ENCODE measurements around the gene DGCR6L.
"Not testable (repeated sequence)": the region's sequence is repeated elsewhere in the genome, so short reads cannot be mapped to it uniquely, and the experiment has no call there.

Gene DGCR6L

DNA sequence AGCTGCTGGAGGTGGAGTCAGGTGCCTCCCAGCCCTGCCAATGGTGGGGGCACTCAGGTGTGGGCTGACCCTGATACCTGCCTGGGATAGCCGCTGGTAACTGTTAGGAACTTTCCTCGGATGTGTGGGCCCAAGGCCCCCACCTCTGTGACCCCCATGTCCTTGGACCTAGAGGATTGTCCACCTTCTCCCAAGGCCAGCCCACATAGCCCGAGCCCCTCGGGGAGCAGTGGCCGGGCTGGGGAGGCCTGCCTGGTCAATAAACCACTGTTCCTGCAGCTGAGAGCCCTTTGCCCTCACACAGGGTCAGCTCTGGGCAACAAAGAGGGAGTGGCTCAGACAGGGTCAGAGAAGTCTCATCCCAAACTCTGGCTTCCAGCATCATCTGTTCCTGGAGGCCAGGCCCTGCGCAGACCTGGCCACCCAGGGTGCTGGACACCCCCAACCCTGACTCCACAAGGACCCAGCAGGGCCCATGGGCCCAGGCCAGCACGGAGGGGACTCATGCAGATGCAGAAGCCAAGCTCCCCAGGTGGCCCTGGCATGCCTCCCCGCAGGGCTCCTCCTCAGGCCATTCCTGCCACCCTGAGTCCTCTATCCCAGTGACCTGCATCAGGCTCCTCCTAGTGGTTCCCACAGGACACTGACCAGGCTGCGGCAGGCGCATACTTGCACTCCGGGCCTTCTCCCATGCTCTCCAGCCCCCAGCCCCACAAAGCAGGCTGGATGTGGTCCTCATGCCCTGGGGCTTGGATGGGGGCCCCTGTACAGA is 6.4 kb downstream of the DGCR6L start:
- H3K4me3 ChIP-seq (ENCODE audit: low read depth, low read length); DNase-seq (ENCODE audit: low read depth); in situ Hi-C loops (cut with HindIII; ENCODE audit: low sequenced_read_pairs): not testable (repeated sequence)

DNA sequence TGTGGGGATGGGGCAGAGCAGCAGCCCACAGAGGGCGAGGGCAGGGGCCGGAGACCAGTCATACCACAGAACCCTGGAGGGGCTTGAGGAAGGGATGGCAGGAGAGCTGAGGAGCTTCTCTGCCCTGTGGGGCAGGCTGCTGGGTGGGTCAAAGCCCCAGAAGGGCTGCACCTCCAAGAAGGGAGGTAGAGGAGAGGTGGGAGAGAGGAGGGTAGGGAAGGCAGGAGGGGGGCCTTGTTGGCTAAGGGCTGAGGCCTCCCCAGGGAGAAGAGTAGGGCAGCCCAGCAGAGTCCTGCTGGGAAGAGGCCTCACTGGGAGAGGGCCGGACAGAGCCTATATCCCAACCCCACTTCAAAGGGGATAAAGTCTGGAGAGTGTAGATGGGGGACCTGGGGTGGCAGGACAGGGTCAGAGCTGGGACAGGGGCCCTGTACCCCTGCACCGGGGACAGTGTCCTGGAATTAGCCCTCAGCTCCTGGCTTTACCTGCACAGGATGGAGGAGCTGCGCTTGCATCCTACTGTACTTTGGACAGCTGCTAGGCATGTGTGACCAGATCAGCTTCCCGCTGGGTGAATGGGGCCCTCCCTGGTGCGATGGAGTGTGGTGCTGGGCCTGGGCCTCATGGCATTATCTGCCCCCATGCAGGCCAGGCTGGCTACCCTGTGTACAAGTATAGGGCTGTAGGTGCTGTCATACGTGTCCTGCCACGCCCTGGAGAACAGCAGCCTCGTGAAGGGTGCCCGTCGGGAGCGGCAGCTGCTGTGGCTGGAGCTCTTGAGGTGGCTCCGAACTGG is 7.3 kb downstream of the DGCR6L start:
- in situ Hi-C loops (cut with HindIII; ENCODE audit: low sequenced_read_pairs) = no loop called here
- DNase-seq (ENCODE audit: low read depth) = no peak
- no peak overlapping the region for H3K4me3 ChIP-seq (ENCODE audit: low read depth, low read length)
- TF ChIP-seq, protein P1, sequence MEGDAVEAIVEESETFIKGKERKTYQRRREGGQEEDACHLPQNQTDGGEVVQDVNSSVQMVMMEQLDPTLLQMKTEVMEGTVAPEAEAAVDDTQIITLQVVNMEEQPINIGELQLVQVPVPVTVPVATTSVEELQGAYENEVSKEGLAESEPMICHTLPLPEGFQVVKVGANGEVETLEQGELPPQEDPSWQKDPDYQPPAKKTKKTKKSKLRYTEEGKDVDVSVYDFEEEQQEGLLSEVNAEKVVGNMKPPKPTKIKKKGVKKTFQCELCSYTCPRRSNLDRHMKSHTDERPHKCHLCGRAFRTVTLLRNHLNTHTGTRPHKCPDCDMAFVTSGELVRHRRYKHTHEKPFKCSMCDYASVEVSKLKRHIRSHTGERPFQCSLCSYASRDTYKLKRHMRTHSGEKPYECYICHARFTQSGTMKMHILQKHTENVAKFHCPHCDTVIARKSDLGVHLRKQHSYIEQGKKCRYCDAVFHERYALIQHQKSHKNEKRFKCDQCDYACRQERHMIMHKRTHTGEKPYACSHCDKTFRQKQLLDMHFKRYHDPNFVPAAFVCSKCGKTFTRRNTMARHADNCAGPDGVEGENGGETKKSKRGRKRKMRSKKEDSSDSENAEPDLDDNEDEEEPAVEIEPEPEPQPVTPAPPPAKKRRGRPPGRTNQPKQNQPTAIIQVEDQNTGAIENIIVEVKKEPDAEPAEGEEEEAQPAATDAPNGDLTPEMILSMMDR (IDR thresholded peaks at IDR 0.05; ENCODE audit: low read depth, low read length, missing control alignments) = no peak

More for the DNA sequence above, 6.4 kb downstream of the DGCR6L start:
- TF ChIP-seq, protein P1 (IDR thresholded peaks at IDR 0.05; ENCODE audit: low read depth, low read length, missing control alignments) = peak; percentile 8

DNA sequence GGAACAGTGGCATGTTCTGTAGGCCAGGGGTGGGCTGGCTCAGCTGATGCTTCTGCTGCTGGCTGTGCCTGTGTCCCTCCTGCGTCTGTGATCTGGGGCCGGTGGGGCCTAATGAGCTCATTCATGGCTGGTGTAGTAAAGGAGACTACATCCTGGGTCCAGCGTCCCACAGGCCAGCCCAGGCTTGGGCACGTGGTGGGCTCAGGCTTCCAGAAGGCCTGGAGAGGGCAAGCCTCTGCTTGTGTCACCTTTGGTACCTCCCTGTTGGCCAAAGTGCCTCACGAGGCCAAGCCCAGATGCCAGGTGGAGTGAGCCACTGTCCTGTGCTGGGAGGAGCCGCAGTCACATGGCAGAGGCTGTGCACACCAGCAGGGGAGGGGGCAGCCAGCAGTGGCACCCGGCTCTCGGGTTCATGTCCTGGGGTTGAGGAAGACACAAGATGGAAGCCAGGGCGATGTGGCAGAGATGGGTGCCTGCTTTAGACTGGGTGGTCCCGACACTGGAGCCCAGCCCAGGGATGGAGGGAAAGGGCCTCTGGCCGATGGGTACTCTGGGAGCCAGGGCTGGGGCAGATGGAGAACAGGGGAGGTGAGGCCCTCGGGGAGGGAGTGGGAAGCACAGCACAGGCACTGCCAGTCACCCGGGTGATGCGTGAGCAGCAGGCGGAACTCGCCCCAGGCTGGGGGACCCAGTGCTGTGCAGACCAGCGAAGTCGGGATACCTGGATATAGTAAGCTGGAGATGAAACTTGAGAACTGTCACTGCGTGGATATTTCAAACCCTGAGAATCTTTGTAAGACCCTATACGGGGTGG is 8.4 kb downstream of the DGCR6L start:
- H3K4me3 ChIP-seq (ENCODE audit: low read depth, low read length); DNase-seq (ENCODE audit: low read depth); in situ Hi-C loops (cut with HindIII; ENCODE audit: low sequenced_read_pairs): not testable (repeated sequence)

DNA sequence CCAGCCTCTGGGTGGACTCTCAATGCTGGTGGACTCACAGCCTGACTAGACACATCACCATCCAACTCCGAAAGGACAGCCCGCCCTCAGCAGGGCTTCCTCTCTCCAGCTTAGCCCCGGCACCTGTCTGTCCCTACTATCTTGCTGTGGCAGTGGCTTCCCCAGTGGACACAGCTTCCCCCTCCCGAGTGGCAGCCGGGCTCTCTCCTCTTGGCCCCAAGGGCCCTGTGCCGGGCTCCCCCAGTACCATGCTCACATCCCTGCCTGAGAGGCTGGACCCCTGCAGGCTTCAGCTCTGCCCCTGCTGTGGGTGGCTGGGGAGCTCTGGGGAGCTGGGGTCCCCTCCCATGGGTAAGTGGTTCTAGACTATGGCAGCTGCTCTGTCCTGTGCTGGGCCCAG is 9.1 kb downstream of the DGCR6L start:
- in situ Hi-C loops (cut with HindIII; ENCODE audit: low sequenced_read_pairs); H3K4me3 ChIP-seq (ENCODE audit: low read depth, low read length); DNase-seq (ENCODE audit: low read depth): not testable (repeated sequence)

DNA sequence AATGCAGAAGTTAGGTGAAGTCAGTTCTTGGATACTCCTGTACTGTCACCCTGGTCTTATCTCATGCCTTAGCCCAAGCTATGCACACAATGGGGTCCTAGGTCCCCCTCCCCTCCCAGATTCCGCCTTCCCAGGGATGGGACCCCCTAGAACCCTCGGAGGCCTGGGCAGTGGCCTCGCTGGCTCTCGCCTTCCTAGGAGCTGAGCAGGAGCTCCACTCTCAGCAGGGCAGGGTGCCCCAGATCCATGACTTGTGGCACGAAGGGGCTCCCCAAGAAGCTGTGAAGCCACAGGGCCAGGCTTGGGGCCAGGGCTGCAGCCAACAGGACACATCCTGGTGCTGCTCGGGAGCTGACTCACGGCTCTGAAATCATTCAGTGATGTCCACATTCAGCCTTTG is 9.7 kb downstream of the DGCR6L start:
- H3K4me3 ChIP-seq (ENCODE audit: low read depth, low read length); DNase-seq (ENCODE audit: low read depth); in situ Hi-C loops (cut with HindIII; ENCODE audit: low sequenced_read_pairs): not testable (repeated sequence)

DNA sequence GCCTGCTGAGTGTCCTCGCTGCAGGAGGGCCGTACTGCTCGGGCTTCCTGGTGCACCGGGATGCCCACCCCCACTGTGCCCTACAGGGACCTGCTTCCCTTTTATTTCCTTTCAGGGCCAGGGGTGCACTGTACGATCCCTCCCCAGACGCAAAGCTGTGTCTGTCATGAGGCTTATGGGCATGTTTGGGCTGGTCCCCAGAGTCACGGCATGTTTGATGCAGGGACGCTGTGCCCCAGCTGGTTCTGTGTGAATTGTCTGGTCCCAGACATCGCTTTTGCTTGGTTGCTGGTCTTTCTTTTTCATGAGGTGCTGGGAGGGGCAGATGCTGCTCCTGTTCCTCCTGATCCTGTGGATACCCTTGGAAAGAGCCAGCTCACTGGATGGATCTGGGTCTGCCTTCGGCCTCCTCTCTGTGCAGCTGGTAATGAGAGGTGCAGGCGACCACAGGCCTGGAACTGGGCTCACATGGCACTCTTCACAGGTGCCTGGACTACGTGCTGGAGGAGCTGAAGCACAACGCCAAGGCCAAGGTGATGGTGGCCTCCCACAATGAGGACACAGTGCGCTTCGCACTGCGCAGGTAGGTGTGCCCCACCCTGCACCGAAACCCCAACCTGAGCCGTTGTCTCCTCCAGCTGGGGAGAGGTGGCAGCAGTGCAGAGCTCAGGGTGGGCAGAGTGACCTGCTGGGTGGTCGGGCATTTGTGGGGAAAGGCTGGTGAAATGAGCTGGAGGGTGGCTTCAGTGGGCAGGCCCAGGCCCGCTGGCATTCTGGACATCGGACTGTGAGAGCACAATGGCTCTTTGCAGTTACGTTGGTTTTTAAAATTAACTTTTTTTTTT is 10.8 kb downstream of the DGCR6L start:
- H3K4me3 ChIP-seq (ENCODE audit: low read depth, low read length); DNase-seq (ENCODE audit: low read depth); in situ Hi-C loops (cut with HindIII; ENCODE audit: low sequenced_read_pairs): not testable (repeated sequence)

DNA sequence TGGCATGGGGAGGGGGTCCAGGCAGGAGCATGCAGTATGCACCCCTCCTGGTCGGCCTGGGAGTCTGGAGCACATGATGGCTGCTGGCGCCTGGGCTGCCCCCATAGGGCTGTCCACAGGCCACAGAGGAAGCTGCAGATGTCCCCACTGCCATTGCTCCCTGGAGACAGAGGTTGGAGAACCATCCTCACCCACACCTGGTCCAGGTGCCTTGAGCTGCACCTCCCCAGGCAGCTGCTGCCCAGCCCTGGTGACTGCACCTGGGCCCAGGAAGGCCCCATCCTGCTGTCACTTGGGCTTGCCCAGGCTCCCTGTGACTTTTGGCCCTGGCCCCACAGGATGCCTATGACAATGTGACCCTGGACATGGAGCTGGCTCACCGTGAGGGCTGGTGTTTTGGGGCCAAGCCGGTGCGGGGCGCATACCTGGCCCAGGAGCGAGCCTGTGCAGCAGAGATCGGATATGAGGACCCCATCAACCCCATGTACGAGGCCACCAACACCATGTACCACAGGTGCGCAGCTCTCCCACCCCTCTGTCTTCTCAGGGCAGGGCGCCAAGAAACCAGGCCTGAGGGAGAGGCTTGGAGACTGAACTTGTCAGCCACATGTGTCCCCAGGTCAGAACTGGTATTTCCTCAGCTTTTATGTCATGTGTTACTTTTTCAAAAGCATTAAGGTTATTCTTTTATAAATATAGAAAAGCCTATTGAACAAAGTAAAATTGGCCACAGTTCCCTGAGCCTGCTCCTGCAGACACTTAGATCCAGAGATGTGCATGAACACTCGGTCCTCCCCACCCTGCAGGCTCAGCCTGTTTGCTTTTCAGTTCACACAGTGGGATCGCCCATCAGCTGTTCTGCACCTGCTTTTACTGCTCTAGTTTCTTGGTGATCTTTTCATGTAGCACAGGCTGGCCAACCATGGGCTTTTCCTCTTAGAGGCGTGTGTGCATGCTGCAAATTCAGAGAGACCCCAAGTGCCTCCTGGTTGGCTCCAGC is 12.1 kb downstream of the DGCR6L start:
- H3K4me3 ChIP-seq (ENCODE audit: low read depth, low read length); DNase-seq (ENCODE audit: low read depth); in situ Hi-C loops (cut with HindIII; ENCODE audit: low sequenced_read_pairs): not testable (repeated sequence)

DNA sequence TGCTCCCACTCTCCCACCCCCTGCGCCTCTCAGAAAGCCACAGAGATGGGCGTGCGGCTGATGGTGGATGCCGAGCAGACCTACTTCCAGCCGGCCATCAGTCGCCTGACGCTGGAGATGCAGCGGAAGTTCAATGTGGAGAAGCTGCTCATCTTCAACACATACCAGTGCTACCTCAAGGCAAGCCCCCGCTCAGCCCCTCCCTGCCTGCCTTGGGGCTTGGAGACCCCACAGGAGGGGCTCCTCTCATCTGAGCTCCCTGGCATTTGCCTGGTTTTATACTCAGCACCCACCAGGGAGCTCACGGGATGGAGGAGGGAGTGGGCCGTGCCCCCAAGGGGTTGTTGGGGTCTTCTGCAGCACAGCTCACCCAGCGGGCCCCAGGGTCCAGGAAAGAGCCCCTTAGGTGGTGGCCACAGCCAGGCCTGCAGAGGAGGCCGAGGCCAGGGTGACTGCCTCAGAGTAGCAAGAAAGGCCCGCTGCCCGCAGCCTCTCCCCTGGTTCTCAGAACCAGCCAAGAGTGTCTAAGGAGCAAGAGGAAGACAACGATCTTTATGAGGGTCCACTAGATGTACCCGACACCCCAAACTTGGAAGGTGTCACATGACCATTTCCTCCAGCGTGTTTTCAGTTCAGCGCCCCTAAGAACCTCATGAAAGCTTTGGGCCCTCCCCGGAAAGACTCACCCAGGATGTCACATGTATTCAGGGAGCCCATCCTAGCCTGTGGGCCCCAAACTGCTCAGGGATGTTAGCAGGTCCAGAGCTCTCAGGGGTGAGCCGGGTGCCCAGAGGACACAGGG is 13.0 kb downstream of the DGCR6L start:
- H3K4me3 ChIP-seq (ENCODE audit: low read depth, low read length); DNase-seq (ENCODE audit: low read depth); in situ Hi-C loops (cut with HindIII; ENCODE audit: low sequenced_read_pairs): not testable (repeated sequence)
